H9 (cell line): ENCODE measurements around the gene CADPS2. TPM values are rescaled to one million over a fixed set of nuclear protein-coding genes. Genes with fewer than 3 reads are reported as not detected.

Experiments
- DNase-seq: peaks from one replicate; pipeline ENCODE4 v3.0.0-alpha.2; 2017
- H2AFZ ChIP-seq: one replicate; pipeline ENCODE4 v1.6.1; 2013; ENCODE audit warnings: mild to moderate bottlenecking, low read length, control low read depth, moderate library complexity
- H2AK5ac ChIP-seq: 2 replicates; pipeline ENCODE4 v1.6.1; 2013; ENCODE audit warnings: low read length, control low read depth, mixed read lengths; ENCODE audit not compliant: insufficient read length
- H2BK120ac ChIP-seq: one replicate; pipeline ENCODE4 v1.6.1; 2013; ENCODE audit warnings: low read depth, mild to moderate bottlenecking, low read length, control low read depth, inconsistent platforms; ENCODE audit not compliant: poor library complexity, severe bottlenecking
- H2BK12ac ChIP-seq: 2 replicates; pipeline ENCODE4 v1.6.1; 2013; ENCODE audit warnings: low read length, control low read depth, mixed read lengths, low read depth; ENCODE audit not compliant: insufficient read length
- H2BK15ac ChIP-seq: 2 replicates; pipeline ENCODE4 v1.6.1; 2013; ENCODE audit warnings: low read depth, low read length, control low read depth
- H2BK20ac ChIP-seq: one replicate; pipeline ENCODE4 v1.6.1; 2013; ENCODE audit warnings: low read depth, mild to moderate bottlenecking, low read length, control low read depth, inconsistent platforms; ENCODE audit not compliant: poor library complexity, severe bottlenecking
- H2BK5ac ChIP-seq: 2 replicates; pipeline ENCODE4 v1.6.1; 2013; ENCODE audit warnings: low read length, control low read depth, mixed read lengths; ENCODE audit not compliant: insufficient read length
- H3K14ac ChIP-seq: 2 replicates; pipeline ENCODE4 v1.6.1; 2013; ENCODE audit warnings: low read length, control low read depth; ENCODE audit not compliant: insufficient read depth
- H3K18ac ChIP-seq: 2 replicates; pipeline ENCODE4 v1.6.1; 2013; ENCODE audit warnings: low read depth, mild to moderate bottlenecking, mixed read lengths, low read length, control low read depth; ENCODE audit not compliant: insufficient read length
- H3K23ac ChIP-seq: 2 replicates; pipeline ENCODE4 v1.6.1; 2013; ENCODE audit warnings: low read length, control low read depth, mixed read lengths, low read depth; ENCODE audit not compliant: insufficient read length
- H3K23me2 ChIP-seq: 2 replicates; pipeline ENCODE4 v1.6.1; 2013; ENCODE audit warnings: low read depth, mild to moderate bottlenecking, mixed read lengths, low read length, control low read depth; ENCODE audit not compliant: insufficient read length, poor library complexity, severe bottlenecking
- H3K27ac ChIP-seq: 2 replicates; pipeline ENCODE4 v1.5.1; 2013; ENCODE audit warnings: low read length, control low read depth, mixed read lengths, low read depth; ENCODE audit not compliant: insufficient read length
- H3K27me3 ChIP-seq: 2 replicates; pipeline ENCODE4 v1.6.1; 2013; ENCODE audit warnings: low read length, control low read depth, inconsistent platforms; ENCODE audit not compliant: insufficient read depth
- H3K4ac ChIP-seq: 2 replicates; pipeline ENCODE4 v1.6.1; 2013; ENCODE audit warnings: low read depth, mild to moderate bottlenecking, control low read depth, inconsistent platforms, low read length, moderate library complexity
- H3K4me1 ChIP-seq: 2 replicates; pipeline ENCODE4 v1.6.1; 2013; ENCODE audit warnings: low read length, control low read depth, inconsistent platforms; ENCODE audit not compliant: insufficient read depth
- H3K4me2 ChIP-seq: 2 replicates; pipeline ENCODE4 v1.6.1; 2013; ENCODE audit warnings: low read length, control low read depth, mixed read lengths; ENCODE audit not compliant: insufficient read length, insufficient read depth
- H3K56ac ChIP-seq: 2 replicates; pipeline ENCODE4 v1.6.1; 2013; ENCODE audit warnings: low read depth, mild to moderate bottlenecking, mixed read lengths, low read length, control low read depth; ENCODE audit not compliant: insufficient read length
- H3K79me1 ChIP-seq: 2 replicates; pipeline ENCODE4 v1.6.1; 2013; ENCODE audit warnings: low read depth, mild to moderate bottlenecking, moderate library complexity, low read length, control low read depth, inconsistent platforms; ENCODE audit not compliant: insufficient read depth, poor library complexity, severe bottlenecking
- H3K79me2 ChIP-seq: 2 replicates; pipeline ENCODE4 v1.6.1; 2013; ENCODE audit warnings: low read length, control low read depth, inconsistent platforms; ENCODE audit not compliant: insufficient read depth
- H3K9ac ChIP-seq: 2 replicates; pipeline ENCODE4 v1.6.1; 2013; ENCODE audit warnings: low read length, control low read depth, mixed read lengths; ENCODE audit not compliant: insufficient read length; ENCODE audit errors: extremely low read depth
- H3K9me3 ChIP-seq: one replicate; pipeline ENCODE4 v1.6.1; 2013; ENCODE audit warnings: low read depth, low read length, inconsistent platforms; ENCODE audit not compliant: control insufficient read depth
- H3T11ph ChIP-seq: one replicate; pipeline ENCODE4 v1.6.1; 2013; ENCODE audit warnings: mild to moderate bottlenecking, low read length, control low read depth, inconsistent platforms
- H4K20me1 ChIP-seq: one replicate; pipeline ENCODE4 v1.6.1; 2013; ENCODE audit not compliant: control insufficient read depth, insufficient read length, insufficient read depth
- H4K5ac ChIP-seq: 2 replicates; pipeline ENCODE4 v1.6.1; 2013; ENCODE audit warnings: low read depth, mild to moderate bottlenecking, mixed read lengths, low read length, control low read depth; ENCODE audit not compliant: insufficient read length
- H4K8ac ChIP-seq: replicated peaks from 2 replicates; pipeline ENCODE4 v1.6.1; 2013; ENCODE audit warnings: low read length, control low read depth, mixed read lengths, low read depth; ENCODE audit not compliant: insufficient read length
- H4K91ac ChIP-seq: 2 replicates; pipeline ENCODE4 v1.6.1; 2013; ENCODE audit warnings: low read depth, mild to moderate bottlenecking, moderate library complexity, mixed read lengths, low read length, control low read depth; ENCODE audit not compliant: insufficient read length
- H3K27ac Mint-ChIP-seq, 3 experiments: 2 replicates in 2 of 3; 3 replicates in 1 of 3; pipeline ENCODE4 v1.8.0; 2020 to 2021; ENCODE audit warnings: mixed read lengths in 3 of 3, mild to moderate bottlenecking in 1 of 3, moderate library complexity in 1 of 3
- H3K27me3 Mint-ChIP-seq: 2 replicates; pipeline ENCODE4 v1.8.0; 2021; ENCODE audit warnings: low read depth, mild to moderate bottlenecking, moderate library complexity, mixed read lengths
- H3K36me3 Mint-ChIP-seq, 3 experiments: 2 replicates in 2 of 3; 3 replicates in 1 of 3; pipeline ENCODE4 v1.8.0; 2020 to 2021; ENCODE audit warnings: low read depth in 3 of 3, mixed read lengths in 3 of 3; ENCODE audit not compliant: insufficient read depth in 1 of 3
- H3K4me1 Mint-ChIP-seq, 2 experiments: 2 replicates each; pipeline ENCODE4 v1.8.0; 2020; ENCODE audit warnings: mixed read lengths in 2 of 2
- H3K4me3 Mint-ChIP-seq, 2 experiments: 2 replicates in 1 of 2; 3 replicates in 1 of 2; pipeline ENCODE4 v1.8.0; 2020 to 2021; ENCODE audit warnings: mild to moderate bottlenecking in 2 of 2, mixed read lengths in 2 of 2, moderate library complexity in 1 of 2
- H3K9me3 Mint-ChIP-seq, 2 experiments: 2 replicates in 1 of 2; 3 replicates in 1 of 2; pipeline ENCODE4 v1.8.0; 2020; ENCODE audit warnings: mild to moderate bottlenecking in 2 of 2, mixed read lengths in 2 of 2, moderate library complexity in 1 of 2
- WGBS: extraction: QIAGEN DNeasy Blood & Tissue Kit; methylation state at CpG from one replicate; pipeline ENCODE4 v1.1.7; 2013; ENCODE audit warnings: missing lambda C conversion rate, low lambda C conversion rate, mixed read lengths; ENCODE audit not compliant: insufficient read length; ENCODE audit errors: extremely low coverage; 5-methylcytosine and 5-hydroxymethylcytosine counted together
- total RNA-seq: library from RNA; stranded (reverse); gene quantifications from 2 replicates; pipeline ENCODE4 v1.2.1, GENCODE V29; 2021
- TF ChIP-seq, protein P1 (sequence below): fragments of 200-600 bp; sonication (generic); conservative IDR thresholded peaks from 3 replicates; pipeline ENCODE4 v1.8.0; 2021; ENCODE audit warnings: antibody characterized with exemption, mild to moderate bottlenecking

CADPS2 gene
- total RNA-seq, 1 experiment from 2014 or later: 7.1 TPM

GRCh38 chr7:122291189-122291588 lies 595.1 kb downstream of the CADPS2 start:
- Mint-ChIP-seq H3K27me3 (peaks cover 19% of the 10 kb centered on the region), H3K4me3 (no peak overlapping the region), H3K27ac (no peak overlapping the region), H3K36me3 (peaks cover 0 to 13% (median 8%) of the 10 kb centered on the region in 3 experiments; a peak in 4 of 7 replicates), H3K9me3 (peaks cover 15 to 18% of the 10 kb centered on the region in 2 experiments), H3K4me1 (peaks cover 4 to 8% of the 10 kb centered on the region in 2 experiments)
- H3K4me1 ChIP-seq: no peaks in the 10 kb centered on the region
- no peak overlapping the region for H4K5ac ChIP-seq
- H3T11ph ChIP-seq: no peak overlapping the region
- no peak overlapping the region for H2BK15ac ChIP-seq
- no peaks in the 10 kb centered on the region for H3K79me1 ChIP-seq
- no peaks in the 10 kb centered on the region for H3K9me3 ChIP-seq
- no peak overlapping the region for H4K91ac ChIP-seq
- H2BK5ac ChIP-seq: no peak overlapping the region
- no peak overlapping the region for H3K14ac ChIP-seq
- H4K20me1 ChIP-seq: no peaks in the 10 kb centered on the region
- no peak overlapping the region for H3K4me2 ChIP-seq
- no CpG with 5 or more reads among the region's 2 CpGs for WGBS
- no peak overlapping the region for H3K27ac ChIP-seq
- no peak overlapping the region for H4K8ac ChIP-seq
- no peaks in the 10 kb centered on the region for H3K27me3 ChIP-seq
- H3K9ac ChIP-seq: no peak overlapping the region
- H2BK120ac ChIP-seq: no peak overlapping the region
- H3K18ac ChIP-seq: no peak overlapping the region
- H3K56ac ChIP-seq: no peak overlapping the region
- no peaks in the 10 kb centered on the region for H3K23me2 ChIP-seq
- H2AK5ac ChIP-seq: no peak overlapping the region
- no peak overlapping the region for H2BK12ac ChIP-seq
- H2AFZ ChIP-seq: no peak overlapping the region
- no peak overlapping the region for H3K4ac ChIP-seq
- TF ChIP-seq, protein P1, sequence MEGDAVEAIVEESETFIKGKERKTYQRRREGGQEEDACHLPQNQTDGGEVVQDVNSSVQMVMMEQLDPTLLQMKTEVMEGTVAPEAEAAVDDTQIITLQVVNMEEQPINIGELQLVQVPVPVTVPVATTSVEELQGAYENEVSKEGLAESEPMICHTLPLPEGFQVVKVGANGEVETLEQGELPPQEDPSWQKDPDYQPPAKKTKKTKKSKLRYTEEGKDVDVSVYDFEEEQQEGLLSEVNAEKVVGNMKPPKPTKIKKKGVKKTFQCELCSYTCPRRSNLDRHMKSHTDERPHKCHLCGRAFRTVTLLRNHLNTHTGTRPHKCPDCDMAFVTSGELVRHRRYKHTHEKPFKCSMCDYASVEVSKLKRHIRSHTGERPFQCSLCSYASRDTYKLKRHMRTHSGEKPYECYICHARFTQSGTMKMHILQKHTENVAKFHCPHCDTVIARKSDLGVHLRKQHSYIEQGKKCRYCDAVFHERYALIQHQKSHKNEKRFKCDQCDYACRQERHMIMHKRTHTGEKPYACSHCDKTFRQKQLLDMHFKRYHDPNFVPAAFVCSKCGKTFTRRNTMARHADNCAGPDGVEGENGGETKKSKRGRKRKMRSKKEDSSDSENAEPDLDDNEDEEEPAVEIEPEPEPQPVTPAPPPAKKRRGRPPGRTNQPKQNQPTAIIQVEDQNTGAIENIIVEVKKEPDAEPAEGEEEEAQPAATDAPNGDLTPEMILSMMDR: no peak
- no peak overlapping the region for H3K23ac ChIP-seq
- H2BK20ac ChIP-seq: no peak overlapping the region
- no peaks in the 10 kb centered on the region for H3K79me2 ChIP-seq
- no peak for DNase-seq
